GM19324 (cell line): ENCODE results near the gene BRAF.
"Not testable (repeated sequence)": the region's sequence is repeated elsewhere in the genome, so short reads cannot be mapped to it uniquely, and the experiment has no call there.

Experiments used
- ATAC-seq: cut with Tn5 transposase; IDR thresholded peaks from one replicate; pipeline ENCODE4 v1.9.1; 2021; ENCODE audit warnings: mild to moderate bottlenecking, moderate library complexity; ENCODE audit not compliant: unreplicated experiment, low FRiP score

Gene BRAF

DNA sequence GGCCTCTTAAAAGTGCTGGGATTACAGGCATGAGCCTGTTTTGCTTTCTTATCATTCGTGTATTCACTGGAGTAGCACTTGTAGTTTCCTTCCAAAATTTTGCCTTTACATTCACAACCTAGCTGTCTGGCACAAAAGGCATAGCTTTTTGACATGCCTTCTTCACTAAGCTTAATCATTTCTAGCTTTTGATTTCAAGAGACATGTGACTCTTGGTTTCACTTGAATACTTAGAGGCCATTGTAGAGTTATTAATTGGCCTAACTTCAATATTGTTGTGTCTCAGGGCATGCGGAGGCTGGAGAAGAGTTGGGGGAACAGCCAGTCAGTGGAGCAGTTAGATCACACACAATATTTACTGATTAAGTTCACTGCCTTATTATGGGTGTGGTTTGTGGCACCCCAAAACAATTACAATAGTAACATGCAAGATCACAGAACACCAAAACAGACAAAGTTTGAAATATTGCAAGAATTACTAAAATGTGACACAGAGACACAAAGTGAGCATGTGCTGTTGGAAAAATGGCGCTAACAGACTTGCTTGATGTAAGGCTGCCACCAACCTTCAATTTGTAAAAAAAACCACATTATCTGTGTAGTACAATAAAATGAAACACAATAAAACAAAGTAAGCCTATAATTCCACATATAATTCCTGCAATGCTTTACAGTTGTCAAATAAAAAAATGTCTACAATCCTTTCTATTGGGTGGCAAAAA lies 43.1 kb downstream of the BRAF start:
- ATAC-seq, result no peak

DNA sequence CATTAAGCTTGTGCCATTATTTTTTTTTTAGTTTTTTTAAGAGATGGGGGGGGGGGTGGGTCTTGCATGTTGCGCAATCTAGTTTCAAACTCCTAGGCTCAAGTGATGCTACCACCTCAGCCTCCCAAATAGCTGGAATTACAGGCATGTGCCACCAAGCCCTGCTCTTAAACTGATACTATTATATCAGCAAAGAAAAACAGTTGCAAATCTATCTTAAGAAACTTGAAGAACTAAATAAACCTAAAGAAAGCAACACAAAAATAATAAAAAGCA lies 47.5 kb downstream of the BRAF start:
- ATAC-seq, result no peak

DNA sequence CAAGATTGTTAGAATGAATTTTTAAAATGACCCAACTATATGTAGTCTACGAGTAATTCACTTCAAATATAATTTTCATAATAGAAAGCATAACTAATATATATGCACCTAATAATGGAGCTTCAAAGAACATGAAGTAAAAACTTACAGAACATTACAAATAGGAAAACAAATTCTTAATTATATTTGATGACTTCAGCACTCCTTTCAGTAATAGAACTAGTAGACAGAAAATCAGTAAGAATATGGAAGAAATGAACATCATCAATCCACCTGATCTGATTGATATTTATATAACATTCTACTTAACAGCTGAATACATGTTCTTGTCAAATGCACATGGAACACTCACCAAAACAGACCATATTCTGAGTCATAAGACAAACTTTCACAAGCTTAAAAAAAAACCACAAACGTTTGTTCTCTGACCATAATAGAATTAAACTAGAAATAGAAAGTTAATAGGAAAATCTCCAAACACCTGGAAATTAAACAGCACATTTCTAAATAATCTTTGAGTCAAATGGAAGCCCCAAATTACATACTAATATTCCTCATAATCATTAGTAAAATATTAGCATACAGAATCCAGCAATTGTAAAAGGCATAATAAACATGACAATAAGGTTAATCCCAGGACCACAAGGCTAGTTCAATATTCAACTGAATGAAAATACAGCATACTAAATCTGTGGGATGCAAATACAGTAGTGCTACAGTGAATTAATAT lies 48.0 kb downstream of the BRAF start:
- no peak for ATAC-seq

DNA sequence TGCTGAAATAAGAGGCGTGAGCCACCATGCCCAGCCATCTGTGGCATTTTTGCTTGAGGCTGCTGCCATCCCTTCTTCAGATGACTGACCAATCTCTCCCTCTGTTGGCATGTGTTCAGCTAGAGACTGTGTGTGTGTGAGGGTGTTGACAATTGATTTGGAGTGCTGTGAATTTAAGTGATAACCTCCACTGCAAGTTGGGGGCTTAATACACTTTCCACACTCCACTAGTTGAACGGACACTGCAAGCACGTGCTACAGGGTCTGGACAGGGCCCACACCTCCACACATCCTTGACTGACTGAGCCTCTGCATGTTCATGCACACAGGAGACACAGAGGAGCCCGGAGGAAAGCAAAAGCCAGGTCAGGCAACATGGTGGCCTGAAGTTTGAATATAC lies 51.3 kb downstream of the BRAF start:
- no peak for ATAC-seq

DNA sequence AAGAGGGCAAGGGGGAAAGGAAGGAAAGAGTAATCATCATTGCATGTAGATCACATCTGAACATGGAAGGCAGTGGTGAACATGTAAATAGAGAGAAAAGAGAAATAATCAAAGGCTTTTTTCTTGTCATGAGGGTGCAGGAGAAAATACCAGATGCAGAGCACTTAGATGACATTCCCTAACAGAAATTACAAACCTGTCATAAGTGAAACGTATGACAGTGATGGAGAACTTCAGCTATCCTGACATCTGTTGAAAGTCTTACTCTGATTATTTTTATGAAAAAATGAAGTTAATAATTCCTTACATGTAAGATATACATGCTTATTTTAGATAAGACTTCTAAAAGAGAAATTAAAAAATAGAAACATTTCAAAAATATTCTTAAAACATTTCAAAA lies 54.7 kb downstream of the BRAF start:
- no peak for ATAC-seq

DNA sequence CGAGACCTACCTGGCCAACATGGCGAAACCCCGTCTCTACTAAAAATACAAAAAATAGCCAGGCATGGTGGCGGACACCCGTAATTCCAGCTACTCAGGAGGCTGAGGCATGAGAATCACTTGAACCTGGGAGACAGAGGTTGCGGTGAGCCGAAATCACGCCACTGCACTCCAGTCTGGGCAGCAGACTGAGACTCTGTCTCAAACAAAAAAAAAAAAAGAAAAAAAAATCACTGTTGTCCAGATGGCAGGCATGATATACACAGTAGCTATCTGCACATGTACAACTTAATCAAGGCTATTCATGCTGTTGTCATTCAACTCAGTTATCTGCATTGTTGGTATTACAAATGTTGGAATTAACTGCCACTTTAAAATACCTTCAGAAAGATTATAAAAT lies 55.3 kb downstream of the BRAF start:
- ATAC-seq, result no peak

DNA sequence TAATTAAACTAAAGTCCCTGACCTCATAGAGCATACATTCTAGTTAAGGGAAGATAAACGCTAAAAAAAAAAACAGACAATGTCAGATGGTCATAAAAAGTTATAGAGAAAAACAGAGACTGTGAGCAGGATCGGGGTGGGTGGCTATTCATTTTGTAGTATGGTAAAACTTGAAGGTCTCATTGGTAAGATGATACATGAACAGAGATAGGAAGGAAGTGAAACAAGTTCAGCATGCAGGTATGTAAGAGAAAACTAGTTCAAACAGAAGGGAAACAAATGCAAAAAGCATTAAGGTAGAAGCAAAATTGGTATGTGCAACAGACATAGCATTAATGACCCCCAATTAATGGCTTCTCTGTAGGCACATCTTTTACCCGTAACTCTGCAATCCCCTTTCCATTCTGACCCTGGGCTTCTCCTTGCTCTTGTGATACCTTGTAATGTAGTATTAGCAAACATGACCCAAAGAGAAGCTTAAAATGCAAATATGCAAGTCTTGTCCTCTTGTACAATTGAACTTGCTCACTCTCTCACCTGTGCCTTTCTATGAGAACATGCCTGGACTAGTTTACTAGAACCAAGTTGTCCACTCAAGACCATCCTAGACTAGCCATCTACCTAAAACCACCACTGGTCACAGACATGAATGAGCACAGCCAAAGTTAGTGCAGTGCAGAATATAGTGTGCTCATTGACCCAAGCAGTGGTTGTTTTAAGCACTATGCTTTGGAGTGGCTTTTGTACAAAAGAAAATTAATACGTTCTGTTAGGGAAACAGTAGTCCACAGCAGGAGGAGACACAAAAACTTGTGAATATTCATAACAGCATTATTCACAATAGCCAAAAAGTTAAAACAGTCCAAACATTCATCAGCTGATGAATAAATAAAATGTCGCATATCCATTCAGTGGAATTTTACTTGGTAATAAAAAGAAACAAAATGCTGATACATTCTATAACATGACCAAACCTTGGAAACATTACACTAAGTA lies 57.0 kb downstream of the BRAF start:
- no peak for ATAC-seq

DNA sequence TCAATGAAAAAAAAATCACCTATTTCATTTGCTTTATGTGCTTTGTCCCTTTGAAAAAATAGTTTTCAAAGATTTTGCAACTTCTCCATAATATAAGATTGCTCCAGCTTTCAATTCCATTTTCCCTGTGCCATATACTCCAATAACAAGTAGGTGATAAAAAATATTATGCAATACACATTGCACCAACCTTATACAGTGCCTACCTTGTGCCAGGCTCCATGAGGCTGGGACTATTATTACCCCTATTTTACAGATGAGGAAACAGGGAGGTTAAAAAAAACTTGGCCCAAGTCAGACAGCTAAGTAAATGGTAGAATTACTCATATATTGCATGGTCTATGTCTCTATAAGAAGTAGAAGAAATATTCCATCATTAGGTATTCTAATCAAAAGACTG lies 57.8 kb downstream of the BRAF start:
- no peak for ATAC-seq

DNA sequence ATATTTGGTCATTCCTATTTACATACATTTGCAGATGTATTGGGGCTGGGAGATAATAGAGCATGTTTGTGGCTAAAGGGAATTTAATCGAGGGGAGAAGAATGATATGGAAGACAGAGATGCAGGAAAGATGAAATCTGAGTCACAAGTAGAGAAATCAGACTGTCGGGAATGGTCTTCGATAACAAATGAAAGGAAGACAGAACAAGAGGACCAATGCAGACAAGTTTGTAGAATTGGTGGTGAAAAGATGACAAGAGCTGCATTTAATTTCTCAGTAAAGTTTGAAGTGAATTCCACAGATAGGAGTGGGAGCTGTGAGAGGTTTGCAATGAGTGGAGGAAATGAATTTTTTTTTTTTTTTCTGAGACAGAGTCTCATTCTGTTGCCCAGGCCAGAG lies 60.0 kb downstream of the BRAF start:
- ATAC-seq, result no peak

DNA sequence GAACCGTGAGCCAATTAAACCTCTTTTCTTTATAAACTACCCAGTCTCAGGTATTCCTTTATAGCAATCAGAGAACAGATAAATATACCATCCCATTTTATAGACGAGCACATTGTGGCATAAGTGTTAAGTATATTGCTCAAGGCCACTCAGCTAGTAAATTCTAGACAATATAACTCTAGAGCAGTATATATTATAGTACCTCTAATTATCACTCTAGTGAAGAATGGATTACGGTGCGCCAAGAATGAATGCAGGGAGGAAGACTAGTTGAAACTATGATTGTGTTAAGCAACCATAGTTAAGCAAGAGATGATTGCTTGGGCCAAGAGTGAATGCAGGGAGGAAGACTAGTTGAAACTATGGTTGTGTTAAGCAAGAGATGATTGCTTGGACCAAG lies 60.9 kb downstream of the BRAF start:
- no peak for ATAC-seq

DNA sequence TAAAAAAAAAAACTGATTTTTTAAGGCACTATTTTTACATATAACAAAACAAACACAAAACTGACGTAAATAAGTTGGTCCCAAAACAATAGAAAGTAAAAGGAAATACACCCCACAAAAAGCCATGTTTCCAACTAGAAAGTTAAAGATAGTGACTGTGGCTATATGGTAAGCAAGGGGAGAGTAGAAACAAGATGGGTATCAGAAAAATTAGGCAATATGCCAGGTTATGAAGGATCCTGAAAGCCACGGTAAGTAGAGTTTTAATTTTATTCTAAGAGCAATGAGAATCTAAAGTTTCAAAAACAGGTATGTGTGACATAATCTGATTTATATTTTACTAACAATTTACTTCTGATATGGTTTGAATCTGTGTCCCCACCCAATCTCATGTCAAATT lies 61.5 kb downstream of the BRAF start:
- no peak for ATAC-seq

DNA sequence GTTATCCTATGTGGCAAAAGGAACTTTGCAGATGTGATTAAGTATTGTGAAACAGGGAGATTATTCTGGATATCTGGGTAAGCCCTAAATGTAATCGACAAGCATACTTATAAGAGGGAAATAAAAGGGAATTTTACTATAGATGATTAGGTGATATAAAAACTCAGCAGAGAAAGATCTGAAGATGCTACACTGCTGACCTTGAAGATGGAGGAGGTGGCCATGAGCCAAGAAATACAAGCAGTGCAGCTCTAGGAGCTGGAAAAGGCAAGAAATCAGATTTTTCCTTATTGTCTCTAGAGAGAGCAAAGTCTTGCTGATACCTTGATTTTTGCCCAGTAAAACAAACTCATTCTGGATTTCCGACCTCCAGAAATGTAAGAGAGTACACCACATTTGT lies 67.7 kb downstream of the BRAF start:
- ATAC-seq, result no peak

DNA sequence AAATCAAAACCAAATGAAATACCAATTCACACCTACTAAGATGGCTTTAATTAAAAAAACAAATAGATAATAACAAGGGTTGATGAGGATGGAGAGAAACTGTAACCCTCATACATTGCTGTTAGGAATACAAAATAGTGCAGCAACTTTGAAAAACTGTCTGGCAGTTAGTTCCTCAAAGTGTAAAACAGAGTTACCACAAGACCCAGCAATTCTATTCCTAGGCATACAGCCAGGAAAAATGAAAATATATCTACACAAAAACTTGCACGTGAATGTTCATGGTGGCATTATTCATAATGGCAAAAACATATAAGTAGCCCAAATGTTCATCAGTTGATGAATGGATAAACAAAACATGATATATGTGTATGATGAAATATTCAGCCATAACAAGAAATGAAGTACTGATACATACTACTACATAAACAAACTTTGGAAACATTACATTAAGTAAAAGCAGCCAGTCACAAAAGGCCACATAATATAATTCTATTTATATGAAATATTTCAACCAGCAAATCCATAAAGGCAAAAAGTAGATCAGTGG lies 83.5 kb downstream of the BRAF start:
- ATAC-seq, result no peak

DNA sequence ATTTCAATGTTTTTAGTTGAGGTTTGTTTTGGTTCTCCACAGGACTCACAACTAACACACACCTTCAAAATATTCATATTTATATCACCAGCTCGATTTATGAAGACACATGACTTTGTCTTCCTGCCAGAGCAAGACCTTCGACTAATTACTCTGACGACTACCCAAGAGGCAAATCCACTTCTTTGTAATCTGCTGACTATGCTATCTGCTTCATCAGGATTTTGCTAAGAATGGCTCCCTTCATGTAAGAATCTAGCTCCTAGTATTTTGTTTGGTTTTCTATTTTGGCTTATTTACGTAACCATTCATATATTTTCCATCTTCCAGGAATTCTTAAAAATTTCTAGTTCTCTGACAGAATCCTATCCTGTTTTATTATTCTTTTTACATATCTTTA lies 93.0 kb downstream of the BRAF start:
- ATAC-seq, result no peak

DNA sequence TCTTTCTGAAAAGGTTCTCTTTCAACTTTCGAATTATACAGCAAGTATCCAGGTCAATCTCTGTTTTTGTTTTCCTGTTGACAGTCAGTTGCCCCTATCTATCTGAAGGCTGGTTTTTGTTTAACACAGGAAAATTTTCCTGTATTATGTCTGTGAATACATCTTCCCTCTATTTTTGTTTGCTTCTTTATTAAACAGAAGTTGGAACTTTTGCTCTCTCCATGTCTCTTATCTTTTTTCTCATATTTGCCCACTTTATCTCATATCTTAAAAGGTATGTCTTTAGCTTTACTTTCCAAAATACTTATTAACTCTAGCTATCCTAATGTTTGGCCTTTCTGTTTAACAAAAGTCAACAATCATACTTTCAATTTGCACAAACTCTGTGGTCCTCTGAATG lies 95.0 kb downstream of the BRAF start:
- ATAC-seq, result no peak

DNA sequence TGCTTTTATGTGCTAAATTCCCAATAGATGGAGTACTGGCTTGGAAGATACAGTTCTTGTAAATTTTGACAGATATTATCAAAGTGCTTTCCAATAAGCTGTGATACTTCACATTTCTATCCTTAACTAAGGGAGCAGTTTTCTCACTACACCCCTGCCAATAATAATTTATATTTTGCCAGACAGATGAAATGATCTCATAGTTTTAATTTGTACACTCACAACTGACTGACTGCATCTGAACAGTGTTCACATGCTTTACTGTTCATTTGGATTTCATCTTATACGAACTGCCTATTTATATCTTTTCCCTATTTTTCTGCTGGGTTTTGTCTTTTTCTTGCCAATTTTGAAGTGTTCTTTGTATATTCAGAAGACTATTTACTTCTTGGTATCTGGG lies 96.0 kb downstream of the BRAF start:
- no peak for ATAC-seq

DNA sequence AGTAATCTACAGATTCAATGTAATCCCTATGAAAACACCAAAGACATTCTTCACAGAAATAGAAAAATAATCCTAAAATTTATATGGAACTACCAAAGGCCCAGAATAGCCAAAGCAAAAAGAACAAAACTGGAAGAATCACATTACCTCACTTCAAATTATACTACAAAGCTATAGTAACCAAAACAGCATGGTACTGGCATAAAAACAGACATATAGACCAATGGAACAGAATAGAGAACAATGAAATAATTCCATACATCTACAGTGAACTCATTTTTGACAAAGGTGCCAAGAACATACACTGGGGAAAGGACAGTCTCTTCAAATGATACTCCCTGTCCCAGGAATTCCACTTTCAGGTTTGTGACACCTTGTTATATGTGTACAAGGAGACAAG lies 107.3 kb downstream of the BRAF start:
- not testable (repeated sequence) for ATAC-seq

DNA sequence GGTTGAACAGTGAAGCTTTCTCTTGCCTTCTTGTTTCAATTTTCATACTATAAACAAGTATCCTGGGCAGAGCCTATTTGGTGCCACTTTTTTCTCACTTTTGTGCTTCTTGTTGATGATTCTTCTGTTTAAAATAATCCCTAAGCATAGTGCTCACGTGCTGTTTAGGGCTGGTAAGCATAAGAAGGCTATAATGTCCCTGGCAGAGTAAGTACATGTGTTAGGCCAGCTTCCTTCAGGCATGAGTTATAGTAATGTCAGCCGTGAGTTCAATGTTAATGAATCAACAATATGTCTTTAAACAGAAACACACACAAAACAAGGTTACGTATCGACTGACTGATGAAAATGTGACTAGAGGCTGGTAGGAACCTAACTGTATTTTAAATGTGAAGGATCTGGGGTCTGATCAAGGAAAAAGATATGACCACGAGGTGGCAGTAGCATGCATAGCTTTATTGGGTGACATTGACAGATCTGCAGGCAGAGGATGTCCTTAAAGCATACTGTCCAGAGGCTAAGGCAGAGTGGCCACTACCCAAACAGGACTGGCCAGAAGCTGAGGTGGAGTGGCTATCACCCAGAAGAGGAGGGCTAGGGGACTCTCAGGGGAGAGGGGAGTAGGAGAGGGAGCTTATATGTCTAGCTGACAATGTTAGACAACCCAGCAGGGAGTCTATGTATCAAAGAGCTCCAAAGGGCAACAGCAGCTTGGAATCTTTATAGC lies 113.7 kb downstream of the BRAF start:
- ATAC-seq, result peak; percentile 83

DNA sequence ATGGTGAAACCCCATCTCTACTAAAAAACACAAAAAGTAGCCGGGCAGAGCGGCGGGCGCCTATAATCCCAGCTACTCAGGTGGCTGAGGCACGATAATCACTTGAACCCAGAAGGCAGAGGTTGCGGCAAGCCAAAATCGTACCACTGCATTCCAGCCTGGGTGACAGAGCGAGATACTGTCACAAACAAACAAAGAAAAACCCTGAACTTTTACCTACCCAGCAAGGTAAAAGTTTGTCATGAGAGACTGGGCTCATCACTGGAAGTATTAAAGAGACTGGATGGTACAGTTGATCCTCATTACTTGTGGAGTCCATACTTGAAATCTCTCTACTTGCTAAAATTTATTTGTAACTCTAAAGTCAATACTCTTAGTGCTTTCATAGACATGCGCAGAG lies 114.3 kb downstream of the BRAF start:
- no peak for ATAC-seq

DNA sequence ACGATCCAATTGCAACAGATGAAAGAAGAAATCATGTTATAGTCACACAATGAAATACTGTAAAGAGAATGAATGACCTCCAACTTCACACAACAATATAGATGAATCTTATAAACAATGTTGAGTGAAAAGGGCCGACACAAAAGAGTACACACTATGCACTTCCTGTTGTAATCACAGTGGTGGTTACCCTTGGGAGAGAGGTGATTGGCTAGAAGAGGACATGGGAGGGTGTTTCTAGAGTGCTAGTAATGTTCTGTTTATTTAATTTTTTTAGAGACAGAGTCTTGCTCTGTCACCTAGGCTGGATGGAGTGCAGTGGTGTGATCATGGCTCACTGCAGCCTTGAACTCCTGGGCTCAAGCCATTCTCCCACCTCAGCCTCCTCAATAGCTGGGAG lies 145.8 kb downstream of the BRAF start:
- no peak for ATAC-seq
